Ascending aorta (tissue), 2 donors: ENCODE results near the gene PAGE1. TPM values are rescaled to one million over a fixed set of nuclear protein-coding genes. Genes with fewer than 3 reads are reported as not detected.
"Not testable (repeated sequence)": the region's sequence is repeated elsewhere in the genome, so short reads cannot be mapped to it uniquely, and the experiment has no call there.

Experiments used
- DNase-seq, 2 donors: peaks; one replicate each; pipeline ENCODE4 v3.0.0-alpha.2; 2019; ENCODE audit warnings: low spot score in 2 of 2
- H3K27ac ChIP-seq, 2 donors: fragments of 200-600 bp; sonication (generic); one replicate each; pipeline ENCODE4 v1.5.1; 2016 to 2017; ENCODE audit warnings: mild to moderate bottlenecking in 1 of 2
- H3K27me3 ChIP-seq: fragments of 200-600 bp; sonication (generic); one replicate; pipeline ENCODE4 v1.5.1; 2017
- H3K36me3 ChIP-seq, 2 donors: fragments of 200-600 bp; sonication (generic); one replicate each; pipeline ENCODE4 v1.5.1; 2016
- H3K4me1 ChIP-seq, 2 donors: fragments of 200-600 bp; sonication (generic); one replicate each; pipeline ENCODE4 v1.5.1; 2016 to 2017; ENCODE audit warnings: mild to moderate bottlenecking in 1 of 2
- H3K4me3 ChIP-seq, 2 donors: fragments of 200-600 bp; sonication (generic); one replicate each; pipeline ENCODE4 v1.5.1; 2016 to 2017; ENCODE audit warnings: mild to moderate bottlenecking in 1 of 2
- H3K9me3 ChIP-seq, 2 donors: fragments of 200-600 bp; sonication (generic); one replicate each; pipeline ENCODE4 v1.5.1; 2016
- CTCF ChIP-seq, 3 experiments: fragments of 200-600 bp in 2 of 3; fragments of 450-650 bp in 1 of 3; sonication (generic) in 2 of 3; IDR thresholded peaks; one replicate each; pipeline ENCODE4 v1.5.1; 2016 to 2019; ENCODE audit warnings: antibody characterized with exemption in 3 of 3, mild to moderate bottlenecking in 1 of 3, moderate library complexity in 1 of 3
- intact Hi-C: fragments of 100-400 bp; cut with DNase I; formaldehyde crosslinking; loops from one replicate; pipeline ENCODE4 v1.15.1; 2023
- total RNA-seq: library from RNA; depleted of rRNA; stranded (reverse); fragments of >200 nt; gene quantifications from one replicate; pipeline ENCODE4 v1.1.0, GENCODE V29; 2016

PAGE1 gene
- total RNA-seq: not detected

DNA sequence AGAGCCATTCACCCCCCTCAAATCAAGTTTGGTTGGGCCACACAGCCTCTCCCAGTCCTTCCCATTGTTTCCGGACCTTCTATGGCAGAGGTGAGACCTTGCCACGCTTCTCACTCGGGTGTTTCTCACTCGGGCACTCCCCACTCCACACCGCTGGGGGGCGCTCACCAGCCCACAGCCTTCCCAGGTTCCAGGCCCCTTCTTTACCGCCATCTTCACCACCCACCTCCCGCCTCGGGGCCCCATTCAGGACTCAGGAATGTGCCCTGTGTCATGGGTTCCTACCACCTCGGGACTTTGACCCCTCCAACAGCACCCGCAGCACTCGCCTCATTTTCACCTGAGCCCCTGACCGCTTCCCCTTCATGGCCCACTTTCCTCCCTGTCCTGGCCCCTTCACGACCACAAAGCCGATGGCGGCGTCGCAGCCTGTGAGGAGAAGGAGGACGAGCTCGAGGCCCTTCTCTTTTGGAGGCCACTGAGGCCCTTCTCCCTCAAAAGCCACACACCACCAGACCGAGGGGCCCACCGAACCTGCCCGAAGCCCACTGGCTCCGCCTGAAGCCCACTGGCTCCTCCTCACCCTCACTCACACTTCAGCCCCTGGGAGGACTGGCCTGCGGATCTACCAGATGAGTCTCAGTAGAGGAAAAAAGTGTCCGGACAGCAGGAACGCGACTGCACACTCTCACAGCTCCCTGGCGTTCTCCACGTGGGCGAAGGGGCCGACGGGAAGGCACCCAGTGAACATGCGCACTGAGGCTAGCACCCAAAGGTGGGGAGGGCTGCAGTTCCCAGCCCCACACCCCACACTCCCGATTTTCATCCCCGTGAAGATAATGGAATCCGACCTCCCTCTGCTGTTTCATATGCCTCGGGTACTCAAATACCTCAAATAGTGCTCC lies at the start of gene PAGE1:
Gene PAGE1 (minus strand): TSS at position 709 of the 905 bp plus-strand sequence. CDS start 1,214 bp downstream, outside the sequence.
- Histone ChIP-seq H3K4me1 (no peaks in the 10 kb centered on the region), H3K36me3 (no peaks in the 10 kb centered on the region), H3K9me3 (no peaks in the 10 kb centered on the region), H3K27ac (no peak within 1 kb of the TSS), H3K27me3 (no peaks in the 10 kb centered on the region), H3K4me3 (no peak within 1 kb of the TSS)
- TF ChIP-seq CTCF (IDR thresholded peaks at IDR 0.05): no peak
- no peak for DNase-seq
- intact Hi-C loops: no loop called here

DNA sequence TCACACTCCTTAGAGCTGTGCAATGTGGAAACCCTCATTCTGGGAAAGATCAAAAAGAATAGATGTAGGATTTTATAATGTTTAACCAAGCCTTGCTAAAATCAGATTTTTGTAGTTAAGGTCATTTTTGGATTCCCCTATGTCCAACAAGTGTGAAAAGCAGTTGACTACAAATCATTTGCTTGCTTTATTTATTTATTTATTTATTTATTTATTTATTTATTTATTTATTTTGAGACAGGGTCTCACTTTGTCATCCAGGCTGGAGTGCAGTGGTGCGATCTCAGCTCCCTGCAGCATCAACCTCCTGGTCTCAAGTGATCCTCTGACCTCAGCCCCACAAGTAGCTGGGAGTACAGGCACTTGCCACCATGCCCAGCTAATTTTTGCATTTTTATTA lies 45.7 kb upstream of the PAGE1 start:
- H3K9me3 ChIP-seq, H3K27ac ChIP-seq, H3K27me3 ChIP-seq, intact Hi-C loops, H3K36me3 ChIP-seq, DNase-seq, H3K4me3 ChIP-seq, H3K4me1 ChIP-seq: not testable (repeated sequence)

DNA sequence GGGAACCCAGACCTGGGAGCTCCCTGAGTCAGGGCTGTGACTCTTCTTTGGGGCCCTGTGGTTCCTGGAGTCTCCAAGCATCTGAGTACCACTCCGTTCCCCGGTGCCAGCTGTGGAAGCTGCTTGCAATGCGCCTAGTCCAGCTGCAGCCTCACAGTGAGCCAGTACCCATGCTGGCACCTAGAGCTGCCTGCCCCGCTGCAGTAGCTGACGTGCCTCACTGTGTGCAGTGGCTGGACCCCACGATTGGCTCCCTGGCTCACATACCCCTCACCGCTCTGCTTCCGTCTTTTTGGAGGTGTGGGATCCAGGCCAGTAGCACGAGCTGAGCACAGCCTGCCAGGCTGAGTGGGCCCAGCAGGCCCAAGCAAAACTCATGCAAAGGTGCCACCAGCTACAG lies 32.1 kb upstream of the PAGE1 start:
- no peaks in the 10 kb centered on the region for H3K4me1 ChIP-seq
- H3K27ac ChIP-seq: no peak overlapping the region
- no peaks in the 10 kb centered on the region for H3K36me3 ChIP-seq
- H3K9me3 ChIP-seq: no peaks in the 10 kb centered on the region
- DNase-seq: no peak
- intact Hi-C loops: no loop called here
- H3K27me3 ChIP-seq: no peaks in the 10 kb centered on the region
- H3K4me3 ChIP-seq: no peak overlapping the region
- TF ChIP-seq CTCF (IDR thresholded peaks at IDR 0.05): no peak

- no peak for TF ChIP-seq CTCF (IDR thresholded peaks at IDR 0.05)
- H3K36me3 ChIP-seq: no peaks in the 10 kb centered on the region
- intact Hi-C loops: no loop called here
These were observed 31.2 kb upstream of the PAGE1 start for GRCh38 chrX:49726966-49727365.

GRCh38 chrX:49725923-49726904 lies 30.4 kb upstream of the PAGE1 start:
- no peak for TF ChIP-seq CTCF (IDR thresholded peaks at IDR 0.05)
- intact Hi-C loops: no loop called here

More at GRCh38 chrX:49726966-49727365, 31.2 kb upstream of the PAGE1 start:
- Histone ChIP-seq H3K4me1 (no peaks in the 10 kb centered on the region), H3K27ac (no peak overlapping the region), H3K9me3 (no peaks in the 10 kb centered on the region), H3K27me3 (no peaks in the 10 kb centered on the region), H3K4me3 (no peak overlapping the region)
- no peak for DNase-seq

More at GRCh38 chrX:49725923-49726904, 30.4 kb upstream of the PAGE1 start:
- Histone ChIP-seq H3K27ac (no peak overlapping the region), H3K4me3 (no peak overlapping the region), H3K4me1 (no peaks in the 10 kb centered on the region), H3K9me3 (no peaks in the 10 kb centered on the region), H3K36me3 (no peaks in the 10 kb centered on the region), H3K27me3 (no peaks in the 10 kb centered on the region)
- no peak for DNase-seq
